Keratinocyte (primary cell): ENCODE results near the gene OCEL1. TPM values are rescaled to one million over a fixed set of nuclear protein-coding genes. Genes with fewer than 3 reads are reported as not detected.

Experiments
- DNase-seq: peaks from one replicate; pipeline ENCODE4 v3.0.0-alpha.2; 2011; ENCODE audit warnings: low read depth, missing footprints, low spot score
- FAIRE-seq: peaks from 2 replicates; lab custom pipeline; 2011; peaks lifted over from hg19 to GRCh38; lab: Jason Lieb, UNC
- H2AFZ ChIP-seq: 2 replicates; pipeline ENCODE4 v1.6.0; 2012; ENCODE audit warnings: low read length, control low read depth, inconsistent platforms; ENCODE audit not compliant: control insufficient read depth
- H3K27ac ChIP-seq: 2 replicates; pipeline ENCODE4 v1.5.1; 2011; ENCODE audit warnings: low read length; ENCODE audit not compliant: control insufficient read depth, insufficient read depth
- H3K27me3 ChIP-seq: 3 replicates; pipeline ENCODE4 v1.6.0; 2011; ENCODE audit warnings: low read length; ENCODE audit not compliant: control insufficient read depth, insufficient read depth; ENCODE audit errors: extremely low read depth
- H3K36me3 ChIP-seq, 2 experiments: 2 replicates in 1 of 2; 3 replicates in 1 of 2; pipeline ENCODE4 v1.5.1; 2011; ENCODE audit warnings: low read length in 2 of 2, mild to moderate bottlenecking in 1 of 2; ENCODE audit not compliant: control insufficient read depth in 2 of 2, insufficient read depth in 2 of 2; ENCODE audit errors: extremely low read depth in 1 of 2
- H3K4me1 ChIP-seq: 3 replicates; pipeline ENCODE4 v1.5.1; 2011; ENCODE audit warnings: low read length; ENCODE audit not compliant: control insufficient read depth, insufficient read depth; ENCODE audit errors: extremely low read depth
- H3K4me2 ChIP-seq: 3 replicates; pipeline ENCODE4 v1.6.0; 2011; ENCODE audit warnings: low read depth, low read length; ENCODE audit not compliant: control insufficient read depth, insufficient read depth; ENCODE audit errors: extremely low read depth
- H3K4me3 ChIP-seq, 3 experiments: fragments of 200-600 bp in 1 of 3; sonication (generic) in 1 of 3; 2 replicates in 2 of 3; 3 replicates in 1 of 3; pipeline ENCODE4 v1.5.1; 2011 to 2016; ENCODE audit warnings: low read length in 3 of 3, mild to moderate bottlenecking in 3 of 3, control low read depth in 2 of 3, inconsistent platforms in 1 of 3, low read depth in 1 of 3, mixed read lengths in 1 of 3, mixed run types in 1 of 3, moderate library complexity in 1 of 3; ENCODE audit not compliant: control insufficient read depth in 2 of 3, insufficient read depth in 2 of 3; ENCODE audit errors: extremely low read depth in 1 of 3
- H3K79me2 ChIP-seq: 2 replicates; pipeline ENCODE4 v1.6.0; 2012; ENCODE audit warnings: low read length; ENCODE audit not compliant: control insufficient read depth, insufficient read depth
- H3K9ac ChIP-seq: 3 replicates; pipeline ENCODE4 v1.6.0; 2011; ENCODE audit warnings: low read length; ENCODE audit not compliant: control insufficient read depth, insufficient read depth; ENCODE audit errors: extremely low read depth
- H3K9me1 ChIP-seq: 3 replicates; pipeline ENCODE4 v1.6.0; 2011; ENCODE audit warnings: low read length; ENCODE audit not compliant: control insufficient read depth, insufficient read depth; ENCODE audit errors: extremely low read depth
- H3K9me3 ChIP-seq: 2 replicates; pipeline ENCODE4 v1.5.1; 2012; ENCODE audit warnings: low read depth, low read length; ENCODE audit not compliant: control insufficient read depth
- H4K20me1 ChIP-seq: 3 replicates; pipeline ENCODE4 v1.6.0; 2011; ENCODE audit warnings: low read length; ENCODE audit not compliant: control insufficient read depth, insufficient read depth; ENCODE audit errors: extremely low read depth
- CTCF ChIP-seq, 3 experiments: IDR thresholded peaks in 1 of 3; conservative IDR thresholded peaks in 1 of 3; optimal IDR thresholded peaks in 1 of 3; 2 replicates in 2 of 3; 3 replicates in 1 of 3; pipeline versions ENCODE3 to v1.5.1; 2011; ENCODE audit warnings: low read length in 3 of 3, mild to moderate bottlenecking in 3 of 3, moderate library complexity in 2 of 3, control low read depth in 1 of 3, inconsistent platforms in 1 of 3; ENCODE audit not compliant: insufficient read depth in 2 of 3; ENCODE audit errors: extremely low read depth in 1 of 3
- EZH2 ChIP-seq: IDR thresholded peaks from one replicate; pipeline ENCODE4 v1.6.1; 2012; ENCODE audit warnings: inconsistent platforms, mild to moderate bottlenecking, low read length, moderate library complexity
- dilution Hi-C: fragments of 300-500 bp; cut with MboI; formaldehyde crosslinking; loops from one replicate; pipeline ENCODE4 v1.7.0; 2020; ENCODE audit warnings: low sequenced_read_pairs; ENCODE audit not compliant: extremely low pct_ligation_motif_present
- polyA plus RNA-seq, 5 experiments: library from polyadenylated mRNA; depleted of rRNA in 3 of 5; stranded (reverse) in 3 of 5; stranded (forward) in 1 of 5; unstranded in 1 of 5; fragments of >200 nt; gene quantifications; 1 replicate in 1 of 5; 2 replicates in 3 of 5; 3 replicates in 1 of 5; pipeline versions ENCODE4 v1.2.1 to v1.2.3, GENCODE V29; 2011 to 2012; ENCODE audit warnings: missing spikeins in 2 of 5, low read depth in 1 of 5, low replicate concordance in 1 of 5

Gene OCEL1
- polyA plus RNA-seq, 1 donor (not counting 4 experiments of a cell fraction or from before 2014, with no cell fraction given): 2.2 TPM

- H3K9me1 ChIP-seq: no peaks in the 10 kb centered on the region
- H3K4me2 ChIP-seq: no peak overlapping the region
- H3K27me3 ChIP-seq: no peaks in the 10 kb centered on the region
- H3K27ac ChIP-seq: no peak overlapping the region
- no peak overlapping the region for H2AFZ ChIP-seq
- dilution Hi-C loops: no loop called here
- no peak overlapping the region for H3K4me3 ChIP-seq
- no peaks in the 10 kb centered on the region for H3K4me1 ChIP-seq
- FAIRE-seq: no peak
- no peaks in the 10 kb centered on the region for H4K20me1 ChIP-seq
- no peaks in the 10 kb centered on the region for H3K9me3 ChIP-seq
- H3K79me2 ChIP-seq: no peaks in the 10 kb centered on the region
- no peak for DNase-seq
- H3K36me3 ChIP-seq: peaks cover 18 to 27% of the 10 kb centered on the region in 2 experiments
- no peak for TF ChIP-seq EZH2
- TF ChIP-seq CTCF (optimal IDR thresholded peaks at IDR 0.05 in 1 of 3, IDR thresholded peaks at IDR 0.05 in 1 of 3, conservative IDR thresholded peaks at IDR 0.05 in 1 of 3; ENCODE audit: extremely low read depth in 1 of 3, insufficient read depth in 2 of 3, low read length in 3 of 3): no peak
- no peak overlapping the region for H3K9ac ChIP-seq
These were observed 29.4 kb upstream of the OCEL1 start for GRCh38 chr19:17196610-17197009.

- Histone ChIP-seq H3K4me2 (no peak overlapping the region), H3K9me1 (no peaks in the 10 kb centered on the region), H3K9me3 (no peaks in the 10 kb centered on the region), H3K79me2 (no peaks in the 10 kb centered on the region), H3K36me3 (peaks cover 24 to 36% of the 10 kb centered on the region in 2 experiments), H3K4me1 (no peaks in the 10 kb centered on the region), H3K27me3 (no peaks in the 10 kb centered on the region), H3K4me3 (no peak overlapping the region), H2AFZ (no peak overlapping the region), H3K9ac (no peak overlapping the region), H3K27ac (no peak overlapping the region), H4K20me1 (no peaks in the 10 kb centered on the region)
- FAIRE-seq (no peak), DNase-seq (no peak)
- dilution Hi-C loops: no loop called here
- no peak for TF ChIP-seq CTCF (optimal IDR thresholded peaks at IDR 0.05 in 1 of 3, IDR thresholded peaks at IDR 0.05 in 1 of 3, conservative IDR thresholded peaks at IDR 0.05 in 1 of 3; ENCODE audit: extremely low read depth in 1 of 3, insufficient read depth in 2 of 3, low read length in 3 of 3)
- no peak for TF ChIP-seq EZH2
These were observed 28.4 kb upstream of the OCEL1 start for GRCh38 chr19:17197666-17198065.
